ENCODE measurements around the gene EIF2S3. TPM values are rescaled to one million over a fixed set of nuclear protein-coding genes. Genes with fewer than 3 reads are reported as not detected.

Gene EIF2S3
- total and polyA plus RNA-seq, 2 donors (not counting 1 experiment from before 2014, with no cell fraction given): 125 to 272 TPM

GRCh38 chrX:24027985-24028384 lies 26.8 kb upstream of the EIF2S3 start:
- no peak for TF ChIP-seq CTCF (IDR thresholded peaks at IDR 0.05)
- no peak for TF ChIP-seq EZH2 (IDR thresholded peaks at IDR 0.05; ENCODE audit: borderline replicate concordance, insufficient read depth, low read depth, low read length, poor library complexity, severe bottlenecking)
- Histone ChIP-seq H3K4me2 (replicated peaks; ENCODE audit: low read depth, low read length, poor library complexity, severe bottlenecking) (no peak overlapping the region), H2AFZ (ENCODE audit: insufficient read depth, low read depth, low read length, poor library complexity, severe bottlenecking) (no peak overlapping the region), H3K36me3 (replicated peaks in 1 of 2; ENCODE audit: control extremely low read depth in 1 of 2, control insufficient read depth in 1 of 2, extremely low read depth in 1 of 2, insufficient read depth in 2 of 2, low read length in 1 of 2) (no peaks in the 10 kb centered on the region), H3K4me3 (ENCODE audit: control extremely low read depth in 1 of 5, extremely low read depth in 1 of 5, insufficient read depth in 1 of 5, low read depth in 2 of 5, low read length in 4 of 5) (no peak overlapping the region), H3K79me2 (ENCODE audit: control insufficient read depth, insufficient read depth, low read length) (peaks cover 13% of the 10 kb centered on the region), H4K20me1 (ENCODE audit: control insufficient read depth, insufficient read depth, low read length, poor library complexity, severe bottlenecking) (no peaks in the 10 kb centered on the region), H3K27ac (ENCODE audit: low read length in 2 of 2) (no peak overlapping the region), H3K4me1 (ENCODE audit: control insufficient read depth in 2 of 2, insufficient read depth in 2 of 2, low read length in 2 of 2) (peaks cover 4 to 5% of the 10 kb centered on the region in 2 donors), H3K9ac (ENCODE audit: low read length) (no peak overlapping the region), H3K27me3 (replicated peaks in 1 of 4; ENCODE audit: control extremely low read depth in 1 of 4, control insufficient read depth in 3 of 4, insufficient read depth in 4 of 4, low read length in 3 of 4) (no peaks in the 10 kb centered on the region), H3K9me3 (ENCODE audit: control extremely low read depth in 1 of 3, control insufficient read depth in 2 of 3, insufficient read depth in 1 of 3, low read length in 2 of 3) (no peaks in the 10 kb centered on the region)
- Mint-ChIP-seq H3K9me3 (ENCODE audit: insufficient read depth) (no peaks in the 10 kb centered on the region), H3K27me3 (no peaks in the 10 kb centered on the region), H3K27ac (no peak overlapping the region), H3K4me1 (peaks cover 17% of the 10 kb centered on the region), H3K4me3 (no peak overlapping the region)
- DNase-seq: no peak
- ChIA-PET POLR2A (no interaction called here), CTCF (interaction anchor here (0.7 kb wide), 1 partner anchor 26 kb away, joined by 3 read pairs; no protein-coding TSS in a partner anchor)
- intact Hi-C loops (cut with micrococcal nuclease): loop anchor here (5.0 to 10.0 kb wide), 2 partner anchors 283 to 439 kb away; partner anchors contain the start of genes ACOT9 and PDK3
- 94% methylated on average over 3 of the region's 6 CpGs for WGBS (ENCODE audit: insufficient coverage)
- no peak for ATAC-seq (ENCODE audit: low read depth)

GRCh38 chrX:24030597-24030996 lies 24.2 kb upstream of the EIF2S3 start:
- DNase-seq: no peak
- POLR2A ChIA-PET: no interaction called here

More at GRCh38 chrX:24030597-24030996, 24.2 kb upstream of the EIF2S3 start:
- no peak overlapping the region for H3K27ac ChIP-seq (ENCODE audit: low read length in 2 of 2)
- no CpG with 5 or more reads among the region's 5 CpGs for WGBS (ENCODE audit: insufficient coverage)
- no peaks in the 10 kb centered on the region for H3K79me2 ChIP-seq (ENCODE audit: control insufficient read depth, insufficient read depth, low read length)
- H3K9ac ChIP-seq (ENCODE audit: low read length): no peak overlapping the region
- TF ChIP-seq EZH2 (IDR thresholded peaks at IDR 0.05; ENCODE audit: borderline replicate concordance, insufficient read depth, low read depth, low read length, poor library complexity, severe bottlenecking): no peak
- no peak for TF ChIP-seq CTCF (IDR thresholded peaks at IDR 0.05)
- peaks cover 8% of the 10 kb centered on the region for H3K4me1 Mint-ChIP-seq
- no peaks in the 10 kb centered on the region for H3K9me3 ChIP-seq (ENCODE audit: control extremely low read depth in 1 of 3, control insufficient read depth in 2 of 3, insufficient read depth in 1 of 3, low read length in 2 of 3)
- no peak overlapping the region for H3K4me3 ChIP-seq (ENCODE audit: control extremely low read depth in 1 of 5, extremely low read depth in 1 of 5, insufficient read depth in 1 of 5, low read depth in 2 of 5, low read length in 4 of 5)
- intact Hi-C loops (cut with micrococcal nuclease): no loop called here
- no peaks in the 10 kb centered on the region for H3K9me3 Mint-ChIP-seq (ENCODE audit: insufficient read depth)
- H3K4me1 ChIP-seq (ENCODE audit: control insufficient read depth in 2 of 2, insufficient read depth in 2 of 2, low read length in 2 of 2): peaks cover 0 to 3% of the 10 kb centered on the region in 2 donors
- no peak overlapping the region for H3K27ac Mint-ChIP-seq
- no peak overlapping the region for H2AFZ ChIP-seq (ENCODE audit: insufficient read depth, low read depth, low read length, poor library complexity, severe bottlenecking)
- CTCF ChIA-PET: no interaction called here
- no peaks in the 10 kb centered on the region for H3K27me3 ChIP-seq (replicated peaks in 1 of 4; ENCODE audit: control extremely low read depth in 1 of 4, control insufficient read depth in 3 of 4, insufficient read depth in 4 of 4, low read length in 3 of 4)
- ATAC-seq (ENCODE audit: low read depth): no peak
- H3K36me3 ChIP-seq (replicated peaks in 1 of 2; ENCODE audit: control extremely low read depth in 1 of 2, control insufficient read depth in 1 of 2, extremely low read depth in 1 of 2, insufficient read depth in 2 of 2, low read length in 1 of 2): no peaks in the 10 kb centered on the region
- no peaks in the 10 kb centered on the region for H4K20me1 ChIP-seq (ENCODE audit: control insufficient read depth, insufficient read depth, low read length, poor library complexity, severe bottlenecking)
- H3K27me3 Mint-ChIP-seq: no peaks in the 10 kb centered on the region
- H3K4me3 Mint-ChIP-seq: no peak overlapping the region
- H3K4me2 ChIP-seq (replicated peaks; ENCODE audit: low read depth, low read length, poor library complexity, severe bottlenecking): no peak overlapping the region

All from B cell (primary cell).